Cardiac muscle cell (in vitro differentiated cells and primary cell): ENCODE data around the gene NCAM2. TPM values are rescaled to one million over a fixed set of nuclear protein-coding genes. Genes with fewer than 3 reads are reported as not detected.

Experiments
- DNase-seq, 2 donors: peaks; one replicate each; pipeline versions ENCODE4 v3.0.0 to v3.0.0-alpha.2; 2010 to 2017; ENCODE audit warnings: low read depth in 1 of 2, low spot score in 1 of 2
- H3K27ac ChIP-seq: fragments of 200-600 bp; sonication (generic); 2 replicates; pipeline ENCODE4 v1.5.1; 2016
- H3K27me3 ChIP-seq: fragments of 200-600 bp; sonication (generic); 2 replicates; pipeline ENCODE4 v1.6.0; 2016; ENCODE audit warnings: control low read depth
- H3K36me3 ChIP-seq: fragments of 200-600 bp; sonication (generic); 2 replicates; pipeline ENCODE4 v1.5.1; 2016; ENCODE audit warnings: control low read depth
- H3K4me1 ChIP-seq: fragments of 200-600 bp; sonication (generic); 2 replicates; pipeline ENCODE4 v1.8.1; 2017; ENCODE audit warnings: low read depth, mild to moderate bottlenecking, mixed run types
- H3K4me3 ChIP-seq: fragments of 200-600 bp; sonication (generic); 2 replicates; pipeline ENCODE4 v1.5.1; 2016; ENCODE audit warnings: mild to moderate bottlenecking
- H3K9me3 ChIP-seq: fragments of 200-600 bp; sonication (generic); 2 replicates; pipeline ENCODE4 v1.5.1; 2017; ENCODE audit warnings: low read depth, mild to moderate bottlenecking, control low read depth
- CTCF ChIP-seq: IDR thresholded peaks from 2 replicates; pipeline ENCODE4 v1.5.1; 2012; ENCODE audit warnings: low read depth, mild to moderate bottlenecking, low read length
- polyA plus RNA-seq: library from polyadenylated mRNA; unstranded; fragments of >200 nt; fragmentation: Nextera tagmentation; extraction: Ambion mirVana; gene quantifications from 2 replicates; pipeline ENCODE4 v1.2.1, GENCODE V29; 2016
- total RNA-seq: library from RNA; depleted of rRNA; stranded (reverse); fragments of >200 nt; gene quantifications from 2 replicates; pipeline ENCODE4 v1.2.3, GENCODE V29; 2016

Gene NCAM2
- total and polyA plus RNA-seq, 2 experiments from 2014 or later, result 0.45 to 2.6 TPM

GRCh38 chr21:20998886-20999285, 677 bp downstream of the NCAM2 start:
- Histone ChIP-seq H3K9me3 (no peaks in the 10 kb centered on the region), H3K4me3 (peak overlapping the region; percentile 46), H3K36me3 (no peaks in the 10 kb centered on the region), H3K27me3 (peaks cover 26% of the 10 kb centered on the region), H3K4me1 (no peaks in the 10 kb centered on the region), H3K27ac (no peak overlapping the region)
- no peak for TF ChIP-seq CTCF
- no peak for DNase-seq

DNA sequence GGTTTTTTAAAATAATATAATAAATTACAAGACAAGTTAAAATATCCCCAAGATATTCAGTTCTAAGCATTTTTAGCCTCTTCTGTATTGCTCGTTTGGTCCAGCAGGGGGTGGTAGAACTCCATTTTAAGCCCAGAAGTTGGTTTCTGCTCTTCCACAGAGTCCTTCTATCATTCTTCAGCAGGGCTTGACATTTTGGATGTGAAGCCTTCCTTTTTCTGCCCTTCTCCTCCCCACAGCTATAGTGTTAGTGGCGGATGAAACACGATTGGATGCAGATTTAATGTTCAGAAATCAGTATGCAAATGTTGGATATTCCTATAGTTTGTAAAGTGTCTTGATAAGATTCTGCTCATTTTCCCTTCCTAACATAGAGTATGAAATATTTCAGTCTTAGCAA, 1.4 kb downstream of the NCAM2 start:
- Histone ChIP-seq H3K27ac (no peak overlapping the region), H3K27me3 (peaks cover 24% of the 10 kb centered on the region), H3K36me3 (no peaks in the 10 kb centered on the region), H3K4me3 (no peak overlapping the region), H3K9me3 (no peaks in the 10 kb centered on the region), H3K4me1 (no peaks in the 10 kb centered on the region)
- TF ChIP-seq CTCF, result peak; percentile 90
- DNase-seq, result peak; percentile 63 to 65

GRCh38 chr21:21000591-21001175, 2.5 kb downstream of the NCAM2 start:
- DNase-seq, result no peak
- no peaks in the 10 kb centered on the region for H3K9me3 ChIP-seq
- no peak overlapping the region for H3K27ac ChIP-seq
- H3K36me3 ChIP-seq, result no peaks in the 10 kb centered on the region
- no peak for TF ChIP-seq CTCF
- no peak overlapping the region for H3K4me3 ChIP-seq
- peaks cover 24% of the 10 kb centered on the region for H3K27me3 ChIP-seq
- no peaks in the 10 kb centered on the region for H3K4me1 ChIP-seq

- no peak for DNase-seq
- H3K9me3 ChIP-seq, result no peaks in the 10 kb centered on the region
- H3K36me3 ChIP-seq, result no peaks in the 10 kb centered on the region
- no peak for TF ChIP-seq CTCF
- H3K4me1 ChIP-seq, result no peaks in the 10 kb centered on the region
- no peak overlapping the region for H3K27ac ChIP-seq
- no peak overlapping the region for H3K4me3 ChIP-seq
- peaks cover 24% of the 10 kb centered on the region for H3K27me3 ChIP-seq
These were observed 3.4 kb downstream of the NCAM2 start for GRCh38 chr21:21001591-21002100.

DNA sequence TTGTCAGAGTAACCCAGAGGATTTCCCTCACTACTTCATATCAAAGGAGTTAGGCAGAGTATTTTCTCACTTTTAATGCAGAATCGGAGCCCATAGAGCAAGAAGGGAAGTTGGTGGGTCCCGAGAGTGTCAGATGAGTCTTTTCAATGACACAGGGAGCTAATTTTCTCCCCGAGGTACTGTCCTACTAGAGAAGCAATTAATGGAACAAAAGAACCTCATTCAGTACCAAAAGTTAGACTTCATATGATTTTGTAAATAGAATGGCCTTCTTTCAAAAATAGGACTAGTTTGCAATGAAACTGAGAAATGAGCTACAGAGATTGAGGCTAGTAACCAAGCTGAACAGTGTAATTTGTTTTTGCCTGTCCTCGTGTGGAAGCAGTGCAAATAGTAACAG, 3.9 kb downstream of the NCAM2 start:
- H3K9me3 ChIP-seq, result no peaks in the 10 kb centered on the region
- H3K4me3 ChIP-seq, result no peak overlapping the region
- no peak overlapping the region for H3K27ac ChIP-seq
- no peaks in the 10 kb centered on the region for H3K4me1 ChIP-seq
- H3K27me3 ChIP-seq, result peaks cover 19% of the 10 kb centered on the region
- DNase-seq, result no peak
- no peak for TF ChIP-seq CTCF
- no peaks in the 10 kb centered on the region for H3K36me3 ChIP-seq

DNA sequence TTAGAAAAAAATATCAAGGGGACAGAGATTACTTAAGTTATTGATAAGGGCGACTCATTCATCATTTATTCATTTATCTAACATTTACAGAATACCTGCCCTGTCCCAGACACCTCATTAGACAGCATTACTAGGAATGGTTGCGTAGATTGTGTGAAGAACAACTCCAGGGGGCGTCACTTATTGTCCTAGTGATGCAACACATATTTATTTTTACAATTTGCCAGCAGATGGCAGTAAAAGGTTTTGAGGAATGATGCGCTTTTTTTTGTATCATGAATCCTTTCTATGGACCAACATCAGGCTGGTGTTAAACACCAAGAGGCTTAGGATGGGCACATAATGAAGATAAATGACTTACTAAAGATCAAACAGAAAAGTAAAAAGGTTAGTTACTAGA, 5.5 kb downstream of the NCAM2 start:
- no peaks in the 10 kb centered on the region for H3K4me1 ChIP-seq
- DNase-seq, result peak; percentile 49 to 57
- H3K27me3 ChIP-seq, result peaks cover 7% of the 10 kb centered on the region
- no peaks in the 10 kb centered on the region for H3K36me3 ChIP-seq
- TF ChIP-seq CTCF, result peak; percentile 52
- H3K9me3 ChIP-seq, result no peaks in the 10 kb centered on the region
- H3K27ac ChIP-seq, result no peak overlapping the region
- H3K4me3 ChIP-seq, result no peak overlapping the region
